NCI-H128 (cell line): ENCODE data around the gene TGFBR2.
"Not testable (repeated sequence)": the region's sequence is repeated elsewhere in the genome, so short reads cannot be mapped to it uniquely, and the experiment has no call there.

Experiments used
- DNase-seq: peaks from one replicate; lab custom pipeline; 2025; ENCODE audit not compliant: unreplicated experiment; lab: John Stamatoyannopoulos, UW

The TGFBR2 gene

DNA sequence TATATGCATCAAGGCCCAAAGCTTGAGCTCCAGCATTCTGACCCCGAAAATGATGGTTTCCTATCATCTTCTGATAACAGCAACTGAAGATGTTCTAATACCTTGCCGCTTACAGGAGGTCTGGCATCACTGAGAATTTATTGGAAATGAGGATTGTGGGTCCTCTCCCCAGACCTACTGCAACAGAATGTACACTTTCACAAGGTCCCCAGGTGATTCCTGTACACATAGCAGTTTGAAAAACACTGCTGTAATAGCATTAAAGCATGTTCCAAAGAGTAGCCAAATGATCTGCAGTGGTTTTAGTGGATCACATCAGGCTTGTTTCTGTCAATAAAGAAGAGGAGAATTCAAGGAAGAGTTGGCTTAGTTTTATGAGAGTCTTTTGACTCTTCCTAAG, 11.3 kb downstream of the TGFBR2 start:
- no peak for DNase-seq

- DNase-seq = no peak
Observed at GRCh38 chr3:30618526-30618925, 12.1 kb downstream of the TGFBR2 start.

DNA sequence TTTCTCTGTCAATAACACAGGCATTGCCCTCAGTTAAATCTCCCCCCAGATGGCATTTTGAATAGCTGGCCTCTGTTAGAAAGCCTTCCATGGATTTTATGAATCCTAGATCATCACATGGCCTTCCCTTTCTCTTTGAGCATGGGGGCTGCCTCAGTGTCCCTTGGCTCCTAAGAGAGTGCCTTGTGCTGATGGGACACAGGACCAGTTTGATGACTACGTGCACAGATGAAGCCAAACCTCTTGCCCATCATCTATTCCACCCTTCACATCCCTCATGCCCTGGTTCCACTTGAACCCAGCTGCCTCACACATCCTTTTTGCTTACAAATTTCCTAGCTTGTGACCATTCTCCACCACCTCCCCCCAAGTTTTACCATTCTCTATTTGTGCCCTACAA, 12.9 kb downstream of the TGFBR2 start:
- no peak for DNase-seq

GRCh38 chr3:30620402-30621360, 14.3 kb downstream of the TGFBR2 start:
- no peak for DNase-seq

DNA sequence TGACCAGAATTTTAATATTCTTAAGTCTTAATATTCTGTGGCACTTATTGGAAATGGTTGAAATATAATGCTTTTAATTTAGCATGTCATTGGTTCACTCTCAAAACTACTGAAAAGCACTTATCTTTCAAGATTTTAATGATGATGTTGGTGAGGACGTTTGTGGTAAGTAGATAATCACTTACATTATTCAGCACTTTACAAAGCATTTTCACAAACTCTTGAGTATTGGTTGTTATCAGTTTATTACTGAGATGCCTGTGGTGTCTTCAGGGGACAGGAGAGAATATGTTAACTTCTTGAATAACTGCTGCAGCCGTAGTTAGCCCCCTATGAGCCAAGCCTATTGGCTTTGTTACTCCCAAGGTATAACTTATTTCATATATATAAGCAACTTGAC, 15.2 kb downstream of the TGFBR2 start:
- no peak for DNase-seq

- no peak for DNase-seq
Observed at GRCh38 chr3:30622047-30622545, 15.7 kb downstream of the TGFBR2 start.

- no peak for DNase-seq
Observed at GRCh38 chr3:30622790-30623189, 16.4 kb downstream of the TGFBR2 start.

DNA sequence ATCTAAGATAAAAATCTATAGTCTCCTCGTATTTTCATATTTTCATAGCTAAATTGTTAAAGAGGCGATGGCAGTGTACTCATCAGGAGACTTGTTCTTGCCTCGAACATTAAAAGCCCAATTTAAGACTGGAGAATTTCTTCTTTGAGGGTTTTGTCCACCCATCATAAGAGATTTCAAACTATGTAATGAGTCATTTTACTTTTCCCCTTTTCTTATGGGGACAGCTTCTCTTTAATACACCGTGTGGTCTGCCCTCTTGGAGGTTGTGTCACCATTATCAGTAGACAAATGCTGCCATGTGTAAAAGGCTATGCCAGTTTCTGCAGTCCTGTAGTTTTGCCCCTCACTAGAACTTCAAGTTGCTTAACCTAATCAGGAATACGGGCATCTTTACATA, 16.9 kb downstream of the TGFBR2 start:
- DNase-seq = no peak

DNA sequence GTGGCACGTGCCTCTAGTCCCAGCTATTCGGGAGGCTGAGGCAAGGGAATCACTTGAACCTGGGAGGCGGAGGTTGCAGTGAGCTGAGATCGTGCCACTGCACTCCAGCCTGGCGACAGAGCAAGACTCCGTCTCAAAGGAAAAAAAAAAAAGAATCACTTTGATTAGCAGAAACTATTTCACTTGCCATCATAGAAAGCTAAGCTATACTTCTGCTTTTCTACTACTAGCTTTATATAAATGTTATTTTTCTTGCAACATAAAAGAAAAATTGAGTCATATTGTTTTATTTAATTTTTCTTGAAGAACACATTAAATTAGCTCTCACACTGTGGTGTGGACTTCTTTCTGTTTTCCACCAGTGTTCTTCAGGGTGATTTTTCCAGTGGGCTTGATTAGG, 18.1 kb downstream of the TGFBR2 start:
- DNase-seq = not testable (repeated sequence)

DNA sequence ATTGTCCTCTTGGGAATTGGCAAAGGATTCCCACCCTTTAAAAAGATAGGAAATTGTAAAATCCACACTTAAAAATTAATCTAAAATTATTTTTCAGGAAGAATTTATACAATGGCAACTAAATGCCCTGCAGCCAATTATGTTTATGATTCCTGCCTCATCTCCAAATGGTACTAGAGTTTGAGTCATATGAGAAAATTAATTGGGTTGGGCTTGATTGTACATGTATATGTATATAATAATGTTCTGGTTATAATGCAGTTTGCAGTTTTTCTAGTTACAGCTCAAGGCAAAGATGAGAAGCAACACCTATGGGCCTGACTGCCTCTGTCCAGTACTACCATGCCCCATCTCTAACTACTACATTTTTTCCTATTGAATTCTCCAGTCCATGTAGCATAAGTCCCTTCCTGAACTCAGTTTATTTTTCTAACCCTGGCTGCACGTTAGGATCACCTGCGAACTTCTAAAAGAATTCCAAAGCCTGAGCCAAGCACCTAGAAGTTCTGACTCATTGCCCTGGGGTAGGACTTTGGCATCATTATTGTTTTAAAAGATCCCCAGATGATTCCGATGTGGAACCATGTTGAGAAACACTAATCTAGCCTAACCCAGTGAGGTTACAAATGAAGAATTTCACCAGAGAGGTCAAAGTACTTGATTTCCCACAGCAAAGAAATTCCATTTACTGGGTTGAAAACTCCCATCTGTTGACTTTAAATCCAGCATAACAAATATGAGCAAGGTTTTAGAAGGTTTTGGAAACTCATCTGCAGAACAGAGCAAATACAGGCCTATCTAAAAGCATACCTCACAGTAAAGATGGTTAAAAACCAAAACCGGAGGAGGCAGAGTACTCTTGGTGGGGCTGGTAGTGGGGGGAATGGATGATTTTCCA, 19.4 kb downstream of the TGFBR2 start:
- DNase-seq = no peak

GRCh38 chr3:30626443-30627180, 20.2 kb downstream of the TGFBR2 start:
- DNase-seq = no peak

GRCh38 chr3:30628205-30628900, 22.0 kb downstream of the TGFBR2 start:
- no peak for DNase-seq

DNA sequence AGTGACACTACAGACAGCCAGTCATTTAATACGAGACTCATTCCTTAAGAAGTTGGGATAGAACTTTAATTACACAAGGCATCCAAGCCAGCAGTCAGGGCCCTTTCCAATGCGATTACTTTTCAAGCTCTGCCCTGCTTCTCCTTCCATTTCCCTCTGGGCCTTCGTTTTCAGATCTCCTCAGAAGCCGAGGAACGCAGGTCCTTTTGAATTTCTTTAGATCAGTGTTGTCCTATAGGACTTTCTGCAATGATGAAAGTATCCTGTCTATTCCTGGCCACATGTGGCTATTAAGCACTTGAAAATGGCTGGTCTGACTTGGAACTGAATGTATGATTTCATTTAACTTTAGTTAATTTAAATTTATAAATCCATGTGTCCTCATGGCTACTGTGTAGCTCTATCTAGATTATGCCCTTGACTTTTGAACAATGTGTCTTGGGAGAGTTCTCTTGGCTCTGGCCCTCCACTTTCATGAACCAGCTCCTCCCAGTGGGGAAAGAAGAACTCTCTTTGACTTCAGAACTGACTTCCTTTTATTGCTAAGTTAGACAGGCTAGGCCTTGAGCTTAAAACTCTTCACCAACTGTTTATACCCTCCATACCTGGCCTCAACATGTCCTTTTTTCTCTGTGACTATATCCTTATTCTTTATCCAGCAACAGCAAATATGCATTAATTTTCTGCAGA, 22.6 kb downstream of the TGFBR2 start:
- no peak for DNase-seq

- DNase-seq = no peak
Observed at GRCh38 chr3:30629746-30630145, 23.3 kb downstream of the TGFBR2 start.

DNA sequence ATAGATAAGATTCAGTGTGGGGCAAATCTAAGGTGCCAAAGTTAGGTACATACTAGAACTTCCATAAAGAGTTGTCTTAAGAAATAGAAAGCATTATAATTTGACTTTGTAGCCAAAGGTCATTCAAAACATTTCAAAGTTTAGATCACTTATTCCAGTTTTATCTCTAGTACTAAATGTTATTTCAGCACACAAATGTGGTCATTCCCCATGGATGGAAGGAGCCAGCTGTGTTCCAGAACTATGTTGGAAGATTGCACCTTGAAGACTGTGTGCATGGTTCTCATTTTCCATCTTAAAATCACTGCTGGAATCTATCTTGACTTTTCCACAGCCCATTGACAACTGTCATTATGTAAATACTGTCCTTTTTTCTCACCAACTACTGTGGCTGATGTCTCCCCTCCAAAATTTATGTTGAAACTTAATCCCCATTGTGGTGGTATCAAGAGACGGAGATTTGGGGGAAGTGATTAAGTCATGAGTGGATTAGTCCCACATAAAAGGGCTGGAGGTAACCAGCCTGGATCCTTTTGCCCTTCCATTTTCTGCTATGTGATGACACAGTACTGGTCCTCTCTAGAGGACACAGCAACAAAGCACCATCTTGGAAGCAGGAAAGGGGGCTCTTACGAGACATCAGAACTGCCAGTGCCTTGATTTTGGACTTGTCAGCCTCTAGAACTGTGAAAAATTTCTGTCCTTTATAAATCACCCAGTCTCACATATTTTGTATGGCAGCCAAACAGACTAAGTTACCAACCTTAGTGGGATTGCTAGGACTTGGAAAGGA, 24.0 kb downstream of the TGFBR2 start:
- no peak for DNase-seq

DNA sequence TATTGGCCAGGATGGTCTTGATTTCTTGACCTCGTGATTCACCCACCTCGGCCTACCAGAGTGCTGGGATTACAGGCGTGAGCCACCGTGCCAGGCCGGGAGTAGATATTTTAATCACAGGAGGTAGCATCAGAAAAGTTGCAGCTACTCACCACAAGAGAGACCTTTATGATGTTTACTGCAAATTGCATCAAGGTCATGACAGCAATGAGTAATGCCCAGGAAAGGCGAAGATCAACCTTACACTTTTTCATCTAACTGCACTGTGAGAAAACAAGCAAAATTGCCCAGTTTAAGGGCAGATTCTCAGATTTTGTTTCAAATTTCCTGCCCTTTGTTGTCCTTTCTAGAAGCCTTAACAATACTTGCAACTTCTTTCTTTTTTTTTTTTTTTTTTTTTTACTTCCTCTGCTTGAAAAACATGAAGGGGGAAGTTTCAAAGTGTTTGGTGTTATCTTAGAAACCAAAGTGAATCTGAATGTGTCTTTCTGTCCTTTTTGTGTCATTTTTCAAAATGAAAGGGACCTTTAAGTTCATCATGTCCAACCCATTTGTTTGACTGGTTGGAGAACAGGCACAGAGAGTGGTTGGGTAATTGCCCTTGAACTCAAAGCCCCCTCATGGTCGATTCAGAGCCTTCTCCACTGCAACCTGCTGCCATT, 25.0 kb downstream of the TGFBR2 start:
- no peak for DNase-seq

GRCh38 chr3:30632065-30632464, 25.7 kb downstream of the TGFBR2 start:
- DNase-seq = no peak

- DNase-seq = no peak
Observed at GRCh38 chr3:30632521-30632920, 26.1 kb downstream of the TGFBR2 start.
